ENCODE data around the gene PRKG1. TPM values are rescaled to one million over a fixed set of nuclear protein-coding genes. Genes with fewer than 3 reads are reported as not detected.
A peak's percentile ranks its signal among the peaks of the same experiment; 100 is the strongest.

The PRKG1 gene
- total RNA-seq, 1 experiment from 2014 or later, result 136 TPM

DNA sequence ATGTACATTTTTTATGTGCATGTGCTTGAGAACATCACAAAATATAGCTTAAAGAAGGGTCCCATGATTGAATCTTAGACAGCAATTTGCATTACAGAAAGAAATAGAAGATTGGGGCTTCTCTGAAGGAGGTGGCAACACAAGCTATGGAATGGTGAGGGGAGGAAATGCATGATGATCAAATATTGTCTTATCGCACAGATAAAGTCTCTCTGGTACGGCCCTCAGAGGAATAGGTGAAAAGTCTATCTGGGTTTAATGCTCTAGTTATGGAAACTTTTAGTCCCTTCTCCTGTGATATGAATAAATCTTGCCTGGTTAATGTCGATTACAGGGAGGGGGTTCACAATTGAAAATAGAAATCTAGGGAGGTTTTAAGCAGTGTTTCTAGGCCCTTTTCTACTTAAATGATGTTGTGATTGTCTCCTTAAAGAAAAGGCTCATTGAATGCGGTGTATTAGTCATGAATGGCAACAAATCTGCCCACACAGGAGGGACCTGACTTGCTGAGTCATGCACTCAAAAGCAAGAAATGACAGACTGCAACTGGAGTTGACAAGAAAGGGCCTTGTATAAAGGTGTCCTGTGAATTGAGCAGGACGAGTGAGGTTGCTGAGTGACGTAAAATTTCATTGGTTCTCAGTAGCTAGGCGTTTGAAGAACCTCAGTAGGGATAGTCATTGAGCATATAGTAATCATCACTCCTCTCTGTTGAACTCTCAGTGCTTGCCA is 758.5 kb downstream of the PRKG1 start:
- DNase-seq (ENCODE audit: low spot score), result no peak
- in situ Hi-C loops (cut with HindIII; ENCODE audit: low sequenced_read_pairs), result no loop called here

DNA sequence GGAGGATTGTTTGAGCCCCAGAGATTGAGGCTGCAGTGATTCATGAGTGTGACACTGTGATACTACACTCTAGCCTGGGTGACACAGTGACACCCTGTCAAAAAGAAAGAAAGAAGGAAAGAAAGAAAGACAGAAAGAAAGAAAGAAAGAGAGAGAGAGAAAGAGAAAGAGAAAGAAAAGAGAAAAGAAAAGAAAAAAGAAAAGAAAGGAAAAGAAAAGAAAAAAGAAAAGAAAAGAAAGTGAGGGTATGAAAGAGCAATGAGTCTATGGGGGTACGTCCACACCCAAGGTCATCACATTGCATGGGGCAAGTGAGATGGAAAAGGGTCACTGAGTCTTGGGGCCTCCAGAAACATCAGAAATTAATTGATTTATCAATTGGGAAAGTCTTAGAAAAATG is 760.3 kb downstream of the PRKG1 start:
- in situ Hi-C loops (cut with HindIII; ENCODE audit: low sequenced_read_pairs), result no loop called here
- no peak for DNase-seq (ENCODE audit: low spot score)

DNA sequence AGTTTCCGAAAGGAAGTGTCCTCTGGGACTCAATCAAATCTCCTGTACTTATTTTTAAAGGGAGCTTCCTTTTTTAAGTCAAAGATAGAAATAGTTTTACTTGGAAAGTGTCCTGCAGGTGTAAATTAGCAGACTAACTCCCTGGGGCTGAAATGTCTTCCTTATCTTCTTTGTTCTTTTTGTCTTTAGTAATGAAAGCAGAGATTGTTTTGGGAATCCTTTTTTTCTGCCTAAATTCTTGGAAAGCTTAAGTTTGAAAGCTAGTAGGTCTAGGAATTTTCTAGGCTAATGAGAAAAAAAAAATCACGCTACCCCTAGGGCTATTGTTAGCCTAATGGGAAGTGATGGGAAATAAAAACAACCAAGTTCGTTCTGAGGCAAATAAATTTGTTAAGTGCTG is 764.2 kb downstream of the PRKG1 start:
- in situ Hi-C loops (cut with HindIII; ENCODE audit: low sequenced_read_pairs), result no loop called here
- DNase-seq (ENCODE audit: low spot score), result no peak

DNA sequence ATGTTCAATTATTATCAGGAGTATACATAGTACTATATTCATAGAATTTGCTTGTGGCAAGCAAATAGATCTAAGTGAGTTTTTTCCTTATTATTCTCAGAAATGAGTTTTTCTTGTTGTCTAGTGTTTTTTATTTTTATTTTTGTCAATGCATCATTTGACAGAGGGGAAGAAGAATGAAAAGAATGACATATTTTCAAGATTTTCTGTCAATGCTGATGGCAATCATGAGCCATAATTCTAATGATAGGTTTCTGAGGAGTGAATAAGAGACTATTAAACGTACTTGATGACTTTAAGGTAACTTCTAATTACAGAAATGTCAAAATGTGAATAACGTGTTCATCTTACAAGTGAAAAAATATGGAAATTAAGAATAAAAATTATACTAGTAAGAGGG is 769.7 kb downstream of the PRKG1 start:
- DNase-seq (ENCODE audit: low spot score), result no peak
- in situ Hi-C loops (cut with HindIII; ENCODE audit: low sequenced_read_pairs), result no loop called here

DNA sequence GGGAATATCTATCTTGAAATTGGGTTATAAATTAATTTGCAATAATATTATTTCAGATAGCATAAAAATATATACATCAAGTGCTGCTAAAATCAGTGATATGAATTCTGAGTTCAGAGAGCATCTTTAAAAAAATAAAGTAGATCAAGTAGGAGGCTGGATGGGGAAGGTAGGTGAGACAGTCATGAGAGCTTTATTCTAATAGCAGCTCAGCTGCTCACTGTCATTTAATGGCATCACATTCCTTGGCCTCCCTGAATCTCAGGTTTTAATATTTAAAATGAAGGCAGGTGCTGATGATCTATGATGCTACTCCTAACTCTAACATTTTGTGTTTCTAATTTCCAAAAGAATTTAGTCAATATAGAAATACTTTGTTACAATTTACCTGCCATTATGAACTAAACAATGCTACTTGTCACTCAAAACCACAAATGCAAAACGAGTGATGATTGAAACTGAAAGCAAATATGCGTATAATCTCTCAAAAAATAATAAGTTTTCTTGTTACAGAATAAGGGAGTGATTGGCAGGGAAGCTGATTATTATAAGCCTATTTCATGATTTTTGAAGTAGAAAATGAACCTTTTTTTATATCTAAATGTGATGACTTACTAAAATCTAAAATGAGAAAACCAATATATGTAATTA is 772.7 kb downstream of the PRKG1 start:
- in situ Hi-C loops (cut with HindIII; ENCODE audit: low sequenced_read_pairs), result no loop called here
- no peak for DNase-seq (ENCODE audit: low spot score)

DNA sequence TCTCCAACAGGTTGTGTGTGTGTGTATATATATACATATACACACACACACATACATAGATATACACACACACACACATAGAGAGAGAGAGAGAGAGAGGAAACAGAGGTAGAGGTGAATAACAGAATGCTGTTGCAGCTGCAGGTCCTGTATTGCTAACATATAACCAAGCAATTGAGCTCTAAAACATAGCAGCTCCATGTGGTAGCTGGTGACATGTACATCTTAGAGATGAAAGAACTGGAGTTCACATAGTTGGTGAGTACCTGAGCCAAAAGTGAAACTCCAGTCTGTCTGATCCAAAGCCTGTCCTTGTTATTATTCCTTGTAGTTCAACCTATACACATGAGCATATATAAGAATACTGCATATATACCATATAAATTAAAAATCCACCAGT is 778.0 kb downstream of the PRKG1 start:
- no peak for DNase-seq (ENCODE audit: low spot score)
- in situ Hi-C loops (cut with HindIII; ENCODE audit: low sequenced_read_pairs), result no loop called here

DNA sequence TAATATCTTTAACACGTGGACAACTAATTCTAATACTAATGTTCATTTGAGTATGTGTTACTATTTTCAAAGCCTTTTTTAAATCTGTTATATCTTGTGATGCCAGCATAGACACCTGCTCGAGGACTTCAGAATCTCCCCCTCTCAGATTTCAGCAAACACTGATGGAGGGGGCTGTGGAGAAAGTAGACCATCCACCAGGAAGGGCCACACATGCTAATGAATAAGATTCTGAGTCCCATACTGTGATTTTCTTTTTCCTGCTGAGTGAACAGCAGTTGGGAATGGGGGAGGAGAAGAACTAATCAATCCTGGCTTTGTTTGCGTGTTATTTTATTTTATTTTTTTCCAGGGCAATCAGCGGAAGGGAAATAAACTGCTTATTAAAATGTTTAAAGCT is 783.0 kb downstream of the PRKG1 start:
- no peak for DNase-seq (ENCODE audit: low spot score)
- in situ Hi-C loops (cut with HindIII; ENCODE audit: low sequenced_read_pairs), result no loop called here

DNA sequence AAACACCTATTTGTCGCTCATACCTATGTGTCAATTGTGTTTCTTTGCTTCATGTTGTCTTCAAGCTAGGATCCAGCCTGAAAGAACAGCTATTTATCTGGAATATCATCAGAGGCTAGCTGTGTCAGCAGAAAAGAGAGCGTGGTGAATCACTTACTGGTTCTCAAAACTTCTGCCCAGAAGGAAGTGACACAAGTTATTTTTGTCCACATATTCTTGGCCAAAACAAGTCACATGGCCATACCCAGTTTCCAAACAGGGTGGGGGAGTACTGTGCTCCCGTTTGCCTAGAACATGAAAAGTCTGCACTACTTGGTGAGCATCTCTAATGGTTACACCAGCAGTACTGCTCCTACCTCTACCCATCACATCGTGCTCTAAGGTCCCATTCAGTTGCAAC is 786.0 kb downstream of the PRKG1 start:
- in situ Hi-C loops (cut with HindIII; ENCODE audit: low sequenced_read_pairs), result no loop called here
- DNase-seq (ENCODE audit: low spot score), result peak; percentile 8

DNA sequence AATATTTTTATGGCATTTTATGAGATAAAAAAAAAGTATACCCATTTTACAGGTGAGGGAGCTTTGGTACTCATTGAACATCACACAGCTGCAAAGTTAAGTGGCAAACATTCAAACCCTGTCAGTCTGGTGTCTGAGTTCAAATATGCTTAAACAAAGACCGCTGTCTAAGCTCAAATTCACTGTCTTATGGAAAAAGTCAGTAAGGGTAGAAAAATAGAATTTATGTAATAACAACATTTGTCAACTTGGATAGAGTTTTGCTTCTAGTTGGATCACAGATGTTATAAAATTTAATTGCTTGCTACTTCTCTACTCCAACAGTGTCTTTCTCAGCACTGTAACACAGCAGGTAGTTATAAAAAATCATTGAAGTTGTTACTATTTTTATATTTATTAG is 786.8 kb downstream of the PRKG1 start:
- DNase-seq (ENCODE audit: low spot score), result no peak
- in situ Hi-C loops (cut with HindIII; ENCODE audit: low sequenced_read_pairs), result no loop called here

DNA sequence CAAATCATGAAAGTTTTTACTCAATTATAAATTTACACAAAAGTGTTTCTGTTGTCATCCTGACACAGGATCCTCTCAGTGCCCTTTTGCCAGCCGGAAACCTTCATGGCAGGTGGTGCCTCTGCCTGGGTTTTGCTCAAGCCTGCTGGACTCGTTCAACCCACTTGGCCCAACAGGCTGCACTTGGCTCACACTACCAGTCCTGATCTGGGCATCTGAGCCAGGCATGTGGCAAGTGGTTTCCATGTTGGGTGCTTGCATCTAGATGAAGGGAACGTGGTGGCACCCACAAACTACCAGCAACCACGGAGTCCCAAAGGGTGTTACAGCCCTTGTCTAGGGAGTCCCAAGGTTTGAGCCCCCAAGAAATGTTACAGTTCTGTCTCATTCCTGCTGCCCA is 787.4 kb downstream of the PRKG1 start:
- in situ Hi-C loops (cut with HindIII; ENCODE audit: low sequenced_read_pairs), result no loop called here
- no peak for DNase-seq (ENCODE audit: low spot score)

DNA sequence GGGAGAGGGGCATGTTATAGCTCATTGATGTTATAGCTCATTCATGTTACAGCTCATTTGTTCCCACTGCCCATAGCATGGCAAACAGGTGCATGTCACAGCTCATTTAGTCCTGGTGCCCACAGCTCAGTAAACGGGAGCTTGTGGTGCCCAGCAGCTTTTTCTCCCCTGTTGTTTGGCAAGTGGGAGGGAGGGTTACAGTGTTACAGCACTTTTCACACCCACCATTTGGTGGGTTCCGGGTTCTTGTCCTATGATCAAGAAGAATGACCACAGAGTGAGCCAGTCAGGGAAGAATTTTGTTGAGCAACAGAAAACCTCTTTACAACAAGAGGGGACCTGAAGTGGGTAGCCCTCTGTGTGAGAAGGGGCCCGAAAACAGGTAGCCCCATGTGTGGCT is 787.9 kb downstream of the PRKG1 start:
- in situ Hi-C loops (cut with HindIII; ENCODE audit: low sequenced_read_pairs), result no loop called here

DNA sequence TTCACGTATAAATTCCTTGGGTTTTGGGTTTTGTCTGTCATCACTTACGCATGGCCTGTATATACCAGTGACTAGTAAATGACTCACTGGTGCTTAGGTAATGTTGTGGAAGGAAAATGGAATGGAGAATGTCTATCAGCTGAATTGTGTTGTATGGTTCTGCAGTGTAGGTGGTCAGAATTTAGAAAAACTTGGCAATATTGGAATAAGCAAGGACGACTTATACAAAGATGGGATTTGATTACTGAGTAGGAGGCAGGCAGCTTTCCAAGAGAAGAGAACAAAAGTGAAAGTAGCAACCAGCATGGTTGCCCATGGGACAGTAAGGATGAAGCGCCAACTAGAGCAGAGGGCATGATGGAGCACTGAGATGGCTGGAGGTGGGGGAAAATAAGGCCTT is 793.7 kb downstream of the PRKG1 start:
- in situ Hi-C loops (cut with HindIII; ENCODE audit: low sequenced_read_pairs), result no loop called here
- DNase-seq (ENCODE audit: low spot score), result peak; percentile 11

More for the DNA sequence above, 787.9 kb downstream of the PRKG1 start:
- DNase-seq (ENCODE audit: low spot score), result no peak

DNA sequence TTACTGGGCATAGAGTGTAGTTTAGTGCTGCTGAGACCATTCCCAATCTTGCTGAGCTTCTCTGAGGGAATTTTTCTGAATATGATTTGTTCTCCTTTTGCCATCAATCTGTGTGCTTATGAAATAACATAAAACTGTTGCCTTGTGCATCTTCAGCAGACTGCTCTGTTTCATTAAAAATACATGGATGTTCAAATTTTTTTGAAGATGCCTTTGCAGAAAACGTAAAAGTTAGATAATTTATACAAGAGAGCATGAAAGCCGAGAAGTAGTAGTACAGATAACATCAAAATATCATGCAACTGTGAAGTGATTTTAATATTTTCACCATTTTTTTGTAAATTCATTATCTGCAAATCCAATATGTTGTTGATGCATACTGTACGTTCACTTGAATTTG is 799.8 kb downstream of the PRKG1 start:
- in situ Hi-C loops (cut with HindIII; ENCODE audit: low sequenced_read_pairs), result no loop called here
- DNase-seq (ENCODE audit: low spot score), result no peak

DNA sequence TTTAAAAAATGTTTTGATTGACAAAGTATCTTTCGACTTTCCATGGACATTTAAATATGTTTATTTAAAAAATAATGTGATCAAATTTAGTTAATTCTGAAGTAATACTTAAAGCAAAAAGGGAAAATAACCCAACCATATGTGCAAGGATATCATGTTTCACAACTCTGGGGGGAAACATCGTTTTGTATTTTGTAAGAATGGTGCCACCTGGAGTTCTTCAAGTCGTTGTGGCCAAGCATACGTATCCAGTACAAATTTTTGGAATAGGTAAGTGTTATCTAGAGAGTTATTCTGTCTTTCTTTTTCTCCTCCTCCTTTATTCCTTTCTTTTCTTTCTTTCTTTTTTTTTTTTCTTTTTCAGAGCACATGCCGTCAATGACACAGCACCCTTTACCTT is 801.3 kb downstream of the PRKG1 start:
- no peak for DNase-seq (ENCODE audit: low spot score)
- in situ Hi-C loops (cut with HindIII; ENCODE audit: low sequenced_read_pairs), result no loop called here

DNA sequence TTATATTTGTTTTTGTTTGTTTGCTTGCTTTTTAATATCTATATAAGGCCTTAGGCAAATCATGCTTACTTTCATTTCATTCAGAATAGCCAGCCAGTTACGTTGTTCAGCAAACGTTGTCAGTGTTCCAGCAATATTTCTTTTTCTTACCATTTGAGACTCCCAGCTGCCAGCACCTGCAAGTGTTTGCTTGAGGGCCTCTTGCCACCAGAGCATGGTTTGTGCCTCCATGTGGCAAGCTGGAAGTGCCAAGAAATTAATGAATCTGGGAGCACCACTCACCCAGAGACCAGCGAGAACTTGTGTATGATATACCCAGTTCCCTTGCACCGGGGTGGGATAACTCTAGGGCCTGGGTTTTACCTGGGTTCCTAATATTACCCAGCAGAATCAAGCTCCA is 802.2 kb downstream of the PRKG1 start:
- no peak for DNase-seq (ENCODE audit: low spot score)
- in situ Hi-C loops (cut with HindIII; ENCODE audit: low sequenced_read_pairs), result no loop called here

DNA sequence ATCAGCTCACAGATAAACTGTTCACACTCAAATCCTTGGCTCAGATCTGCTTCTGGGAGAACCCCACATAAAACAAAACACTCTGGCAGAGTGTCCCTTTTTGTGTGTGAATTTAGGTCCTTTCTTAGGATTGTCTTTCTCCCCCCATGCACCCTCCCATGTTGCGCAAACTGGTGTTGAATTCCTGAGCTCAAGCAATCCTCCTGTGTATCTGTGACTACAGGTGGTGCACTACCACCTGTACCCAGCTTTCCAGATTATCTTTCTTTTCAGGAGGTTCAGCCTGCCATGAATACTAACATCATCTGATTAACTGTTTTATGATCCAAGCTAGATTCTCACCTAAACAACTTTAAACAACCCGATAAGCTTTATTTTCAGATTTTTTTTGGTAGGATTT is 802.7 kb downstream of the PRKG1 start:
- no peak for DNase-seq (ENCODE audit: low spot score)
- in situ Hi-C loops (cut with HindIII; ENCODE audit: low sequenced_read_pairs), result no loop called here

DNA sequence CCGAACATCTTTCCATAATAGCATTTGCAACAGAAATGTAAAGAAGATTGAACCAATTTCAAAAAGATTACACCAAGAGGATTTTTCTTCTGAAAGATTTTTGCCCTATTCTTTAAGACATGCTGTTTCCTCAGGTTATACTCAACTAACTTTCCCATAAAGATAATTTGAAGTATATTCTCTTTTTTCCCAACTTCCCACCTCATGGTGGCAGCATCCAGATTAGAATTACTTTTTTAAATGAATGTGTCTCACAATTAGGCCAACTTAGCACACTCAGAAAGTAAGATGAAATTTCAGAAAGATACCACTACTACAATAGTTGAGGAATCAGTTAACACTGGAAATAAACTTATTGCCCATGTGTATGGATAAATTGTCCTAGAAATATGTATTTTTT is 803.3 kb downstream of the PRKG1 start:
- DNase-seq (ENCODE audit: low spot score), result no peak
- in situ Hi-C loops (cut with HindIII; ENCODE audit: low sequenced_read_pairs), result no loop called here

DNA sequence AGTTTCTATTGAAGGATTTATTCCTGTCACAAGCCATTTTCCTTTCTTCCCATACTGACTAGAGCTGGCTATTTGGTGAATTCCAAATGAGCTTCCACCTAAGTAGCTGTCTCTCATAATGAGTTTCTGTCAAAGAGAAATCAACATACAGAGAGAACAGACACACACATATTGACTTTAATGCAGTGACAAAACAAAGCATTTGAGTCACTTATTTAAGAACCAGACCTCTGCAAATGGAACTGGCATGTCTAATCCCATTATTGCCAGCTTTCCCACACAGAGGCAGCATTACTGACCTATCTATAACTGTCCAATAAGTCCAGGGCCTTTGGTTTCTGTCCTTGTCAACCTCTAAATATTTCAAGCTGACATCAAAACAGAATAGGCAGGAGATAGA is 804.4 kb downstream of the PRKG1 start:
- in situ Hi-C loops (cut with HindIII; ENCODE audit: low sequenced_read_pairs), result no loop called here
- no peak for DNase-seq (ENCODE audit: low spot score)

DNA sequence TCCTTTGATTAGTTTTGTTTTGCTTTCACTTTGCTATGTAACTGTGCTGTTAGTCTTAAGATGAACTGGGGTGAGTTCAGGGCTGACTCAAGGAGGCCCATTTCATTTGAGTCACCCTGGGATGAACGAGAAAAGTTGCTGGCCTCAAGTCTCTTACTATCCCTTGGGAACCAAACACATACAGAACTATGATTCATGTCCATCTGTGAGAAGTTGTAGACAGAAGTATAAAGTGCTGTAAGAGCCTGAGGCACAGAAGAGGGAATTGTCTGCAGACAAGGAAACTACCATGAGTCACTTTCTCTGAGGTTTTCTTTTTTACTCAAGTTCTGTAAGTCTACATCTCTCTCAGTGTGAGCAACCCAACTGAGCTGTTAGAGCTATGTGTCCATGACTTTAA is 805.0 kb downstream of the PRKG1 start:
- in situ Hi-C loops (cut with HindIII; ENCODE audit: low sequenced_read_pairs), result no loop called here
- no peak for DNase-seq (ENCODE audit: low spot score)

DNA sequence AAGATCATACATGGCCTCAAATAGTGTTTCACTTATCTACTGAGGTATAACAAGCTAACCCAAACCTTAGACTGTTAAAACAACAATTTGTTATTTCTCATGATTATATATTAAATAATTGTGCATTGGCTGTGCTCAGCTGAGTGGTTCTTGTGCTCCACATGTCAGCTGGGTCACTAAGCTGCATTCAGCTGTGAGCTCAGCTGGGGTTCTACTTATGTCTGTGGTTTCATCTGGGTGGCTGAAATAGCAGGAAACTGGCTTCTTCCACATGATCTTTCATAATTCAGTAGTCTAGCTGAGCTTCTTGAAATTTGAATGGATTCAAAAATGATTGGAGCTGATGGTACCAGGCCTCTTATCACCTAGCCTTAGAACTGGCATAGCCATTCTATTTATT is 806.9 kb downstream of the PRKG1 start:
- in situ Hi-C loops (cut with HindIII; ENCODE audit: low sequenced_read_pairs), result no loop called here
- DNase-seq (ENCODE audit: low spot score), result no peak

DNA sequence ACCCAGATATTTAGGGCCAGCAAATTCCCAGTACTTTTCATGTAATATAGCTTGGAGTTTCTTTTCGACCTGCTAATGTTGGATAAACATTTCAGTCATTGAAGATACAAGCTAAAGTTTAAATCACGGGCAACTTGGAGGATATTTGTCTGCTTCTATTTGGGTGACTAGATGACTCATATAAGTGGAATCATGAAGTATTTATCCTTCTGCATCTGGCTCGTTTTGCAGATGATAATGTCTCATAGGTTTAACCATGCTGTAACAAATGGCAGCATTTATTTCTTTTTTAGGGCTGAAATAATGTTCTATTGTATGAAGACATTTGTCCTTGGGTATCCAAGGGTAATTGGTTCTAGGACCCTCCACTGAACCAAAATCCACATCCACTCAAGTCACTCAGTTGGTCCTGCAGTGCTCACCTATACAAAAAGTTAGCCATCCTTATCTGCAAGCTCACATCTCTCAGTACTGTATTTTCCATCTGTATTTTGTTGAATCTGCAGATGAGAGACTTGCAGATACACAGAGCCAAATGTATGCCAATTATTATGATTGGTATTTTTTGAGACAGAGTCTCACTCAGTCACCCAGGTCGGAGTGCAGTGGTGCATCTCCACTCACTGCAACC is 812.3 kb downstream of the PRKG1 start:
- no peak for DNase-seq (ENCODE audit: low spot score)
- in situ Hi-C loops (cut with HindIII; ENCODE audit: low sequenced_read_pairs), result no loop called here

Data from G401 (cell line).